HG02943 (cell line): ENCODE results near the gene NINL.
"Not testable (repeated sequence)": the region's sequence is repeated elsewhere in the genome, so short reads cannot be mapped to it uniquely, and the experiment has no call there.

Experiments used
- ATAC-seq: cut with Tn5 transposase; IDR thresholded peaks from one replicate; pipeline ENCODE4 v1.9.1; 2021; ENCODE audit warnings: mild to moderate bottlenecking, low read depth, moderate library complexity; ENCODE audit not compliant: unreplicated experiment

Gene NINL

GRCh38 chr20:25584905-25585704 is at the start of gene NINL:
Gene NINL (minus strand): TSS chr20:25585531. CDS start chr20:25526587, 58,944 bp downstream.
- ATAC-seq: no peak

DNA sequence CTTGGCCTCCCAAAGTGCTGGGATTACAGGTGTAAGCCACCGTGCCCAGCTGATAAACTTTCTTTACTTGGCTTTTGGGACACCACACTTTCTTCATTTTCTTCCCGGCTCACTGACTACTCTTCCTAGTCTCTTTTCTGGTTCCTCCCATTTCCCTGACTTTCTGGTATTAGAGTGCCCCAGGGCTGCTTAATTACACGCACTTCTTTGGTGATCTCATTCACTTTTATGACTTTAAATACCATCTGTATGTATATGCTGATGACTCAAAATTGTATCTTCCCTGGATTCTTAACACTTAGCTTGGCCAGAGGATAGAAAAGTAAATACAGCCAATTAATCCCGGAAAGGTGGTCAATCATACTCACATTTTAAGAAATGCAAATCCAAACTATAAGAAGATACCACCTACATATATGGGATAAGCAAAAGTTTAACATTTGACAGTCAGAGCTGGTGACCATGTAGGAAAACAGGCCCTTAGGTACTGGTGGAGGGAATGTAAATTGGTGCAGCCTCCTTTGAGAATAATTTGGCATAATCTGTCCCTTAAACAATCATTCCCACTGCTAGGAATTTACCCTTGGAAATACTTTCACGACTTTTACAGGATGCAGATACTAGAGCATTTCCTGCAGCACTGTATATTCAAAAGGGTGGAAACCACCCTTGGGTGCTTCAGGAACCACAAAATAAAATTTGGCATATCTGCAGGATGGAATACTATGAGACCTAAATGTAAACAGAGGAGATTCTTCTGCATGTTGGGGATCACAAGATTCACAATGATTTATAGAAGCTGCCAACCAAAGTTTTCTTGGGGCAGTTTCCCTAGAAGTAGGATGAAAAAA is 47.8 kb upstream of the NINL start:
- ATAC-seq: no peak

DNA sequence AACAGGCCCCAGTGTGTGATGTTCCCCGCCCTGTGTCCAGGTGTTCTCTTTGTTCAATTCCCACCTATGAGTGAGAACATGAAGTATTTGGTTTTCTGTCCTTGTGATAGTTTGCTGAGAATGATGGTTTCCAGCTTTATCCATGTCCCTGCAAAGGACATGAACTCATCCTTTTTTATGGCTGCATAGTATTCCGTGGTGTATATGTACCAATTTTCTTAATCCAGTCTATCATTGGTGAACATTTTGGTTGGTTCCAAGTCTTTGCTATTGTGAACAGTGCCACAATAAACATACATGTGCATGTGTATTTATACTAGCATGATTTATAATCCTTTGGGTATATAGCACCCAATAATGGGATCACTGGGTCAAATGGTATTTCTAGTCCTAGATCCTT is 45.3 kb upstream of the NINL start:
- not testable (repeated sequence) for ATAC-seq

DNA sequence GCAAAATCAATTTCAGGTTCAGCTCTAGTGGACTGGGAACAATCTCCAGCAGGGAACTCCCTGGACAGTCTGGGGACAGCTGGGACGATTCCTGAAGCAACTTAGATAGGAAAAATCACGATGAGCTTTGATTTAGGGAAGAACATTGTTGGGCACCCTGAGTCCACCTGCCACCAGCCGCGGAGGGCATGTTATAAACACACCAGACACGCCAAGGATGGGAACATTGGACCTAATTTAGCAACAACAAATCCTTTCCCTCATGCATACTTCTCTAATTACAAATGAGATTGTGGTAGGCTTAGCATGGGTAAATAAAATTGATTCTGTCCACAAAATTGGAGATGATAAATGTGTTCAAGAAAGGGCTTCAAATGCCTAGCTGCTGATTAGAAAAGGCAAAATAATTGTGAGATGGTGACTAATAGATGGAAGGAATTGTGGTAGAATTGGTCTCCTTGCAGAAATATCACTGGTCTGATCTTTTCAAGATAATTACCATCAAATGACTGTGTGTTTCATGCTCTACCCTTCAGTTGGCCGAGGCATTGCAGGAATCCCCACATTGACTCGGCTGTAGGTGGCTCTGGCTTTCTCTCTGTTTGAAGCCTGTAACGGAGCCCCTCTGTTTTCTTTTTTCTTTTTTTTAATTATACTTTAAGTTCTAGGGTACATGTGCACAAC is 44.6 kb upstream of the NINL start:
- no peak for ATAC-seq

GRCh38 chr20:25626779-25627178 is 41.4 kb upstream of the NINL start:
- ATAC-seq: no peak

DNA sequence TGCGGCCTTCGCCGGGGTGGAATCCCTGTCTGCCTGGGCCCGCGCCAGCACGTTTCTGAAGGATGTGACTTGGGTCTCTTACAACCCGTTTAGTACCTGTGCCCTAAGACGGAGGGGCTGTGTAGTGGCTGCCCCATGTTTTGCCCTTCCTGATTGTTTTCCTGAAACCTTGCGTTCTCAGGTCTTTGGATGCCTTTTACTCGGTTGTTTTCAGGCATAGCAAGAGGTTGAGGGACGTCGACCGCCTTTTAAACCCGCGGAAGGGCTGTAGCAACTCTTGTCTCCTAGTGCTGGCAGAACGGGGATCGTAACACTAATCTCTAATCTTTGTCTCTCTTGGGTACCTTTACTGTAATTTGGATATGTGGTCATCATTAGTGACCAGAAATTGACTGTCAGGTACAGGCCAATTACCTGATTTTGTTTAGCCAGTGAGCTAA is 39.2 kb upstream of the NINL start:
- no peak for ATAC-seq

- peak; percentile 83 for ATAC-seq
Measured at GRCh38 chr20:25623736-25624499, 38.6 kb upstream of the NINL start, which contains the start of gene NANP. Gene NANP (minus strand): TSS chr20:25624014. CDS start chr20:25623948, 66 bp downstream.

GRCh38 chr20:25623225-25623735 is 37.9 kb upstream of the NINL start:
- ATAC-seq: peak; percentile 18

DNA sequence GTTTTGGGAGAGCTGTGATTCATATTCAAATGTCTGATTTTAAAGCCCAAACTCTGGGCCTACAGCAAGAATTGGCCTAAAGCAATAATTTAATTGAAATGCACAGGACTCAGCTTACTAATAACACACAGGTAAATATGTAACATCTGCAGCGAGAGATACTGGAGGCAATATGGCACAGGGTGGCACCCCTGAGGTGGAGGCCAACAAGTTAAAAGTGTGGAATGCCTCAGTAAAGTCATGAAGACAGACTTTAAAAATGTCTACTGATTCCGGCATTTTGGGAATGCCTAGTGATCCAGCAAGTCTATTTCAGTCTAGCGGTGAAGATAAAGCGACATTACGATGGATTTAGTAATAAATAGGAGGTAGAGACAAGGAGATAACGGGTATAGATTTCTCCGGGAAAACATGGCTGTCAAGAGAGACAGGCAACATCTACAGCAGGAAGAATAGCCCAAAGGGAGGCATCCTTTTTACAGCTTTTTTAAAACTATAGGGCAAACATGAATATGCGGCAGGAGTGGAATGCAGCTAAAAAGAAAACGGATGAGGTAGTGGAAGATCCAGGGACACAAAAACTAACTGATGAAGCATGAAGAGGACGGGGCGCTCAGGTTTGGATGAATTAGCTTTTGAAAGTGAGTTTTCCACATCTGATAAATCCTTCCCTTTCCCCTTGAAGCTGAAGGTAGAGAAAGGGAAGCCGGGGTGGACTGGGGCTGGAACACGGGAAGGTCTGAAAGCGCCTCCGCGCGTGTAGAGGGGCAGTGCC is 37.3 kb upstream of the NINL start:
- ATAC-seq: no peak

DNA sequence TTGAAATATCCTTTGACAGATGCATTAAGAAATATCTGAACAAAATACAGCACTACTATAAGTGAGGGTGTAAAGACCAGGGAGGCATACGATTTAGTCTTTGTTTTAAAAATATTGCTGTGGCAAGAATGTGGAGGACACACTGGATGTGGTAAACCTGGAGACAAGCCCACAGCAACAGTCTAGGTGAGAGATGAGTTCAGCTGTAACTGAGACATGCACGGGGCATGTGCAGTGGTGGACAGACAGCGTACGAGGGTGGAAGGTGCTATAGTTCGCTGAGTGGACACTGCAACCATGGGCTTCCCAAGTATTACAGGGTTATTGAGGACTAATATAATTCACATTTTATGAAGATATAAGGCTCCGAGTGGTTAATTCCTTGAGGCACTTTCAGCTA is 36.7 kb upstream of the NINL start:
- ATAC-seq: no peak

- ATAC-seq: no peak
Measured at GRCh38 chr20:25619514-25619913, 34.2 kb upstream of the NINL start.

- ATAC-seq: no peak
Measured at GRCh38 chr20:25608774-25609173, 23.4 kb upstream of the NINL start.

DNA sequence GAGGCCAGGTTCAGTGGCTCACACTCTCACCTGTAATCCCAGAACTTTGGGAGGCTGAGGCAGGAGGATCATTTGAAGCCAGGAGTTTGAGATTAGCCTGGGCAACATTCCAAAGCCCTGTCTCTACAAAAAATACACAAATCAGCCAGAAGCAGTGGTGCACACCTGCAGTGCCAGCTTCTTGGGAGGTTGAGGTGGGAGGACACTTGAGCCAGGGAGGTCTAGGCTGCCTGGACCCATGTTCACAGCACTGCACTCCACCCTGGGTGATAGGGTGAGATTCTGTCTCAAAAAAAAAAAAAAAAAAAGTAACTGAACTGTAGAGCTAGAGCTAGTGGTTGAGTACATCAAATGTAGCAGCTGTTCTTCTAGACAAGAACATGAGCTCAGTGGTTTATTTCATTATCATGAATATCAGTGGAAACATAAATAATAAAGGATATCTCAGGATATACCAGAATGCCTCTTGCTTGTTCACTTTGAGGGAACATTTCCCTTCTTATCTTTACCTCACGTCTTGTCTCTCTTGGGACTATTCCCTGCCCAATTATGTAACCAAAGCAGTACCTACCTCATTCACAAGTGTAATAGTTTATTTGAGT is 20.9 kb upstream of the NINL start:
- no peak for ATAC-seq

GRCh38 chr20:25605148-25605547 is 19.8 kb upstream of the NINL start:
- no peak for ATAC-seq

DNA sequence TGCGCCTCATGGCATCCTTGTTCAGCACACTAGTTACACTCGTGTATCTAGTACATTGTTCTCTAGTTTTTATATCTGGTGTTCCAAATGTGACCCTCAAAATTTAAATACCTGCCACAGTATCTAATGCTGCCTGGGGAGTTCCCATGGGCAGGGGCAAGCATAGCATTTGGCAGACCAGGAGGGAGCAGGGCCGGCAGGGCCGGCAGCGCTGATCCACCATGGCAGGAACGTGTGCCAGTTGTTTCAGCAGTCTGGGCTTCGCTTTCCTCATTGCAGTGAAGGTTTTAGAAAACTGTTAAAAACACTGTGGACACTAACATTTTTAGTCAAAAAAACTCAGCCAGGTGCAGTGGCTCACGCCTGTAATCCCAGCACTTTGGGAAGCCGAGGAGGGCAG is 19.3 kb upstream of the NINL start:
- ATAC-seq: no peak

GRCh38 chr20:25602914-25603309 is 17.6 kb upstream of the NINL start:
- ATAC-seq: not testable (repeated sequence)

DNA sequence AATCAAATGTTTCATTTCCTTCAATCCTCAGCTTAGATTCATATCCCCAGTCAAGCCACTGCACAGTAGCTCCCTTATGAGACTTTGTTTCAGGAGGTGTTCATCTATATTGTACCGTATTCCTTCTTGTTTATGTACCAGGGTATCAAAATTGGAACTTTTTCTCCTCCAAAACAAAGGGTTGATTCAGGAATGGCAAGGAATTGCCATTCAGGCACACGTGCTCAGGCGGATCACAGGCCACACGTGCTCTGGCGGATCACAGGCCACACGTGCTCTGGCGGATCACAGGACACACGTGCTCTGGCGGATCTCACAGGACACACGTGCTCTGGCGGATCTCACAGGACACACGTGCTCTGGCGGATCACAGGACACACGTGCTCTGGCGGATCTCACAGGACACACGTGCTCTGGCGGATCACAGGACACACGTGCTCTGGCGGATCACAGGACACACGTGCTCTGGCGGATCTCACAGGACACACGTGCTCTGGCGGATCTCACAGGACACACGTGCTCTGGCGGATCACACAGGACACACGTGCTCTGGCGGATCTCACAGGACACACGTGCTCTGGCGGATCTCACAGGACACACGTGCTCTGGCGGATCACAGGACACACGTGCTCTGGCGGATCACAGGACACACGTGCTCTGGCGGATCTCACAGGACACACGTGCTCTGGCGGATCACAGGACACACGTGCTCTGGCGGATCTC is 17.0 kb upstream of the NINL start:
- ATAC-seq: not testable (repeated sequence)

DNA sequence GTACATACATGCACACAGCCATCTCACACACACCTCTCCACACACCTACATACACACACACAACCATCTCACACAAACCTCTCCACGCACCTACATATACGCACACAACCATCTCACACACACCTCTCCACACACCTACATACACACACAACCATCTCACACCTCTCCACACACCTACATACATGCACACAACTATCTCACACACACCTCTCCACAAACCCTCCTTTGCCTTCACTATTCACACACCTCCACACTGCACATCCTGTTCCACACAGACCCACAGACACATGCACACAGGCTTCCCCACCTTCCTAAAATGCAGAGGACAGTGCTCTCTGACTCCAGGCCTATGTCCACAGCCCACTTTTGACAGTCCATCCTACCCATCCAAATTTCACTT is 16.3 kb upstream of the NINL start:
- no peak for ATAC-seq
